Measurements from ENCODE around the gene MICAL3.

DNA sequence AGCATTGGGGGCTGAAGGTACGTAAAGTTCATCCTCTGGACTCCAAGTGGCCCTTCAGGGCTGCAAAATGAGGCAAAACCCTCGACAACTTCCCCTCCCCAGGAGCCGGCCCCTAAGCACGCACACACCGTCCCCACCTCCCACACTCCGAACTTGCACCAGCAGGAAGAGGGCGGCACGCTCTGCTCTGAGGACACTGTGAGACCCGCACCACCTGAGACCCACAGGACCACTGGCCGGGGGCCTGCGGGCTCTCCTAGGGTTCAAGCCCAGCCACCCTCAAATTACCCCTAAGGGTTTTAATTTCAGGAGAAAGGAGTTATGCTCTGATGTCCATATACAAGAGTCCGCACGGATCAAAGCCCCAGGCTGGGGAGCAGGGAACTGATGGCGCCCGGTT is 200.4 kb downstream of the MICAL3 start:
- TF ChIP-seq, protein P1, sequence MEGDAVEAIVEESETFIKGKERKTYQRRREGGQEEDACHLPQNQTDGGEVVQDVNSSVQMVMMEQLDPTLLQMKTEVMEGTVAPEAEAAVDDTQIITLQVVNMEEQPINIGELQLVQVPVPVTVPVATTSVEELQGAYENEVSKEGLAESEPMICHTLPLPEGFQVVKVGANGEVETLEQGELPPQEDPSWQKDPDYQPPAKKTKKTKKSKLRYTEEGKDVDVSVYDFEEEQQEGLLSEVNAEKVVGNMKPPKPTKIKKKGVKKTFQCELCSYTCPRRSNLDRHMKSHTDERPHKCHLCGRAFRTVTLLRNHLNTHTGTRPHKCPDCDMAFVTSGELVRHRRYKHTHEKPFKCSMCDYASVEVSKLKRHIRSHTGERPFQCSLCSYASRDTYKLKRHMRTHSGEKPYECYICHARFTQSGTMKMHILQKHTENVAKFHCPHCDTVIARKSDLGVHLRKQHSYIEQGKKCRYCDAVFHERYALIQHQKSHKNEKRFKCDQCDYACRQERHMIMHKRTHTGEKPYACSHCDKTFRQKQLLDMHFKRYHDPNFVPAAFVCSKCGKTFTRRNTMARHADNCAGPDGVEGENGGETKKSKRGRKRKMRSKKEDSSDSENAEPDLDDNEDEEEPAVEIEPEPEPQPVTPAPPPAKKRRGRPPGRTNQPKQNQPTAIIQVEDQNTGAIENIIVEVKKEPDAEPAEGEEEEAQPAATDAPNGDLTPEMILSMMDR (IDR thresholded peaks at IDR 0.05; ENCODE audit: control extremely low read depth in 1 of 3, insufficient read depth in 1 of 3, low read depth in 1 of 3, low read length in 3 of 3), result no peak
- TF ChIP-seq RAD21 (IDR thresholded peaks at IDR 0.05 in 1 of 2, conservative IDR thresholded peaks at IDR 0.05 in 1 of 2; ENCODE audit: low read depth in 2 of 2, low read length in 2 of 2) (no peak), RFX5 (IDR thresholded peaks at IDR 0.05; ENCODE audit: borderline replicate concordance, low read depth, low read length) (no peak), POLR2A (IDR thresholded peaks at IDR 0.05; ENCODE audit: control extremely low read depth in 1 of 2, low read depth in 2 of 2, low read length in 2 of 2) (no peak)
- TF ChIP-seq, protein P2, sequence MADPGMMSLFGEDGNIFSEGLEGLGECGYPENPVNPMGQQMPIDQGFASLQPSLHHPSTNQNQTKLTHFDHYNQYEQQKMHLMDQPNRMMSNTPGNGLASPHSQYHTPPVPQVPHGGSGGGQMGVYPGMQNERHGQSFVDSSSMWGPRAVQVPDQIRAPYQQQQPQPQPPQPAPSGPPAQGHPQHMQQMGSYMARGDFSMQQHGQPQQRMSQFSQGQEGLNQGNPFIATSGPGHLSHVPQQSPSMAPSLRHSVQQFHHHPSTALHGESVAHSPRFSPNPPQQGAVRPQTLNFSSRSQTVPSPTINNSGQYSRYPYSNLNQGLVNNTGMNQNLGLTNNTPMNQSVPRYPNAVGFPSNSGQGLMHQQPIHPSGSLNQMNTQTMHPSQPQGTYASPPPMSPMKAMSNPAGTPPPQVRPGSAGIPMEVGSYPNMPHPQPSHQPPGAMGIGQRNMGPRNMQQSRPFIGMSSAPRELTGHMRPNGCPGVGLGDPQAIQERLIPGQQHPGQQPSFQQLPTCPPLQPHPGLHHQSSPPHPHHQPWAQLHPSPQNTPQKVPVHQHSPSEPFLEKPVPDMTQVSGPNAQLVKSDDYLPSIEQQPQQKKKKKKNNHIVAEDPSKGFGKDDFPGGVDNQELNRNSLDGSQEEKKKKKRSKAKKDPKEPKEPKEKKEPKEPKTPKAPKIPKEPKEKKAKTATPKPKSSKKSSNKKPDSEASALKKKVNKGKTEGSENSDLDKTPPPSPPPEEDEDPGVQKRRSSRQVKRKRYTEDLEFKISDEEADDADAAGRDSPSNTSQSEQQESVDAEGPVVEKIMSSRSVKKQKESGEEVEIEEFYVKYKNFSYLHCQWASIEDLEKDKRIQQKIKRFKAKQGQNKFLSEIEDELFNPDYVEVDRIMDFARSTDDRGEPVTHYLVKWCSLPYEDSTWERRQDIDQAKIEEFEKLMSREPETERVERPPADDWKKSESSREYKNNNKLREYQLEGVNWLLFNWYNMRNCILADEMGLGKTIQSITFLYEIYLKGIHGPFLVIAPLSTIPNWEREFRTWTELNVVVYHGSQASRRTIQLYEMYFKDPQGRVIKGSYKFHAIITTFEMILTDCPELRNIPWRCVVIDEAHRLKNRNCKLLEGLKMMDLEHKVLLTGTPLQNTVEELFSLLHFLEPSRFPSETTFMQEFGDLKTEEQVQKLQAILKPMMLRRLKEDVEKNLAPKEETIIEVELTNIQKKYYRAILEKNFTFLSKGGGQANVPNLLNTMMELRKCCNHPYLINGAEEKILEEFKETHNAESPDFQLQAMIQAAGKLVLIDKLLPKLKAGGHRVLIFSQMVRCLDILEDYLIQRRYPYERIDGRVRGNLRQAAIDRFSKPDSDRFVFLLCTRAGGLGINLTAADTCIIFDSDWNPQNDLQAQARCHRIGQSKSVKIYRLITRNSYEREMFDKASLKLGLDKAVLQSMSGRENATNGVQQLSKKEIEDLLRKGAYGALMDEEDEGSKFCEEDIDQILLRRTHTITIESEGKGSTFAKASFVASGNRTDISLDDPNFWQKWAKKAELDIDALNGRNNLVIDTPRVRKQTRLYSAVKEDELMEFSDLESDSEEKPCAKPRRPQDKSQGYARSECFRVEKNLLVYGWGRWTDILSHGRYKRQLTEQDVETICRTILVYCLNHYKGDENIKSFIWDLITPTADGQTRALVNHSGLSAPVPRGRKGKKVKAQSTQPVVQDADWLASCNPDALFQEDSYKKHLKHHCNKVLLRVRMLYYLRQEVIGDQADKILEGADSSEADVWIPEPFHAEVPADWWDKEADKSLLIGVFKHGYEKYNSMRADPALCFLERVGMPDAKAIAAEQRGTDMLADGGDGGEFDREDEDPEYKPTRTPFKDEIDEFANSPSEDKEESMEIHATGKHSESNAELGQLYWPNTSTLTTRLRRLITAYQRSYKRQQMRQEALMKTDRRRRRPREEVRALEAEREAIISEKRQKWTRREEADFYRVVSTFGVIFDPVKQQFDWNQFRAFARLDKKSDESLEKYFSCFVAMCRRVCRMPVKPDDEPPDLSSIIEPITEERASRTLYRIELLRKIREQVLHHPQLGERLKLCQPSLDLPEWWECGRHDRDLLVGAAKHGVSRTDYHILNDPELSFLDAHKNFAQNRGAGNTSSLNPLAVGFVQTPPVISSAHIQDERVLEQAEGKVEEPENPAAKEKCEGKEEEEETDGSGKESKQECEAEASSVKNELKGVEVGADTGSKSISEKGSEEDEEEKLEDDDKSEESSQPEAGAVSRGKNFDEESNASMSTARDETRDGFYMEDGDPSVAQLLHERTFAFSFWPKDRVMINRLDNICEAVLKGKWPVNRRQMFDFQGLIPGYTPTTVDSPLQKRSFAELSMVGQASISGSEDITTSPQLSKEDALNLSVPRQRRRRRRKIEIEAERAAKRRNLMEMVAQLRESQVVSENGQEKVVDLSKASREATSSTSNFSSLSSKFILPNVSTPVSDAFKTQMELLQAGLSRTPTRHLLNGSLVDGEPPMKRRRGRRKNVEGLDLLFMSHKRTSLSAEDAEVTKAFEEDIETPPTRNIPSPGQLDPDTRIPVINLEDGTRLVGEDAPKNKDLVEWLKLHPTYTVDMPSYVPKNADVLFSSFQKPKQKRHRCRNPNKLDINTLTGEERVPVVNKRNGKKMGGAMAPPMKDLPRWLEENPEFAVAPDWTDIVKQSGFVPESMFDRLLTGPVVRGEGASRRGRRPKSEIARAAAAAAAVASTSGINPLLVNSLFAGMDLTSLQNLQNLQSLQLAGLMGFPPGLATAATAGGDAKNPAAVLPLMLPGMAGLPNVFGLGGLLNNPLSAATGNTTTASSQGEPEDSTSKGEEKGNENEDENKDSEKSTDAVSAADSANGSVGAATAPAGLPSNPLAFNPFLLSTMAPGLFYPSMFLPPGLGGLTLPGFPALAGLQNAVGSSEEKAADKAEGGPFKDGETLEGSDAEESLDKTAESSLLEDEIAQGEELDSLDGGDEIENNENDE (IDR thresholded peaks at IDR 0.05; ENCODE audit: insufficient replicate concordance, low read length), result no peak
